H9 (cell line): ENCODE measurements around the gene ANKRD44. TPM values are rescaled to one million over a fixed set of nuclear protein-coding genes. Genes with fewer than 3 reads are reported as not detected.

Experiments used
- DNase-seq: peaks from one replicate; pipeline ENCODE4 v3.0.0-alpha.2; 2017
- H2AFZ ChIP-seq: one replicate; pipeline ENCODE4 v1.6.1; 2013; ENCODE audit warnings: mild to moderate bottlenecking, low read length, control low read depth, moderate library complexity
- H2AK5ac ChIP-seq: 2 replicates; pipeline ENCODE4 v1.6.1; 2013; ENCODE audit warnings: low read length, control low read depth, mixed read lengths; ENCODE audit not compliant: insufficient read length
- H2BK120ac ChIP-seq: one replicate; pipeline ENCODE4 v1.6.1; 2013; ENCODE audit warnings: low read depth, mild to moderate bottlenecking, low read length, control low read depth, inconsistent platforms; ENCODE audit not compliant: poor library complexity, severe bottlenecking
- H2BK12ac ChIP-seq: 2 replicates; pipeline ENCODE4 v1.6.1; 2013; ENCODE audit warnings: low read length, control low read depth, mixed read lengths, low read depth; ENCODE audit not compliant: insufficient read length
- H2BK15ac ChIP-seq: 2 replicates; pipeline ENCODE4 v1.6.1; 2013; ENCODE audit warnings: low read depth, low read length, control low read depth
- H2BK20ac ChIP-seq: one replicate; pipeline ENCODE4 v1.6.1; 2013; ENCODE audit warnings: low read depth, mild to moderate bottlenecking, low read length, control low read depth, inconsistent platforms; ENCODE audit not compliant: poor library complexity, severe bottlenecking
- H2BK5ac ChIP-seq: 2 replicates; pipeline ENCODE4 v1.6.1; 2013; ENCODE audit warnings: low read length, control low read depth, mixed read lengths; ENCODE audit not compliant: insufficient read length
- H3K14ac ChIP-seq: 2 replicates; pipeline ENCODE4 v1.6.1; 2013; ENCODE audit warnings: low read length, control low read depth; ENCODE audit not compliant: insufficient read depth
- H3K18ac ChIP-seq: 2 replicates; pipeline ENCODE4 v1.6.1; 2013; ENCODE audit warnings: low read depth, mild to moderate bottlenecking, mixed read lengths, low read length, control low read depth; ENCODE audit not compliant: insufficient read length
- H3K23ac ChIP-seq: 2 replicates; pipeline ENCODE4 v1.6.1; 2013; ENCODE audit warnings: low read length, control low read depth, mixed read lengths, low read depth; ENCODE audit not compliant: insufficient read length
- H3K23me2 ChIP-seq: 2 replicates; pipeline ENCODE4 v1.6.1; 2013; ENCODE audit warnings: low read depth, mild to moderate bottlenecking, mixed read lengths, low read length, control low read depth; ENCODE audit not compliant: insufficient read length, poor library complexity, severe bottlenecking
- H3K27ac ChIP-seq: 2 replicates; pipeline ENCODE4 v1.5.1; 2013; ENCODE audit warnings: low read length, control low read depth, mixed read lengths, low read depth; ENCODE audit not compliant: insufficient read length
- H3K27me3 ChIP-seq: 2 replicates; pipeline ENCODE4 v1.6.1; 2013; ENCODE audit warnings: low read length, control low read depth, inconsistent platforms; ENCODE audit not compliant: insufficient read depth
- H3K4ac ChIP-seq: 2 replicates; pipeline ENCODE4 v1.6.1; 2013; ENCODE audit warnings: low read depth, mild to moderate bottlenecking, control low read depth, inconsistent platforms, low read length, moderate library complexity
- H3K4me1 ChIP-seq: 2 replicates; pipeline ENCODE4 v1.6.1; 2013; ENCODE audit warnings: low read length, control low read depth, inconsistent platforms; ENCODE audit not compliant: insufficient read depth
- H3K4me2 ChIP-seq: 2 replicates; pipeline ENCODE4 v1.6.1; 2013; ENCODE audit warnings: low read length, control low read depth, mixed read lengths; ENCODE audit not compliant: insufficient read length, insufficient read depth
- H3K56ac ChIP-seq: 2 replicates; pipeline ENCODE4 v1.6.1; 2013; ENCODE audit warnings: low read depth, mild to moderate bottlenecking, mixed read lengths, low read length, control low read depth; ENCODE audit not compliant: insufficient read length
- H3K79me1 ChIP-seq: 2 replicates; pipeline ENCODE4 v1.6.1; 2013; ENCODE audit warnings: low read depth, mild to moderate bottlenecking, moderate library complexity, low read length, control low read depth, inconsistent platforms; ENCODE audit not compliant: insufficient read depth, poor library complexity, severe bottlenecking
- H3K79me2 ChIP-seq: 2 replicates; pipeline ENCODE4 v1.6.1; 2013; ENCODE audit warnings: low read length, control low read depth, inconsistent platforms; ENCODE audit not compliant: insufficient read depth
- H3K9ac ChIP-seq: 2 replicates; pipeline ENCODE4 v1.6.1; 2013; ENCODE audit warnings: low read length, control low read depth, mixed read lengths; ENCODE audit not compliant: insufficient read length; ENCODE audit errors: extremely low read depth
- H3K9me3 ChIP-seq: one replicate; pipeline ENCODE4 v1.6.1; 2013; ENCODE audit warnings: low read depth, low read length, inconsistent platforms; ENCODE audit not compliant: control insufficient read depth
- H3T11ph ChIP-seq: one replicate; pipeline ENCODE4 v1.6.1; 2013; ENCODE audit warnings: mild to moderate bottlenecking, low read length, control low read depth, inconsistent platforms
- H4K20me1 ChIP-seq: one replicate; pipeline ENCODE4 v1.6.1; 2013; ENCODE audit not compliant: control insufficient read depth, insufficient read length, insufficient read depth
- H4K5ac ChIP-seq: 2 replicates; pipeline ENCODE4 v1.6.1; 2013; ENCODE audit warnings: low read depth, mild to moderate bottlenecking, mixed read lengths, low read length, control low read depth; ENCODE audit not compliant: insufficient read length
- H4K8ac ChIP-seq: replicated peaks from 2 replicates; pipeline ENCODE4 v1.6.1; 2013; ENCODE audit warnings: low read length, control low read depth, mixed read lengths, low read depth; ENCODE audit not compliant: insufficient read length
- H4K91ac ChIP-seq: 2 replicates; pipeline ENCODE4 v1.6.1; 2013; ENCODE audit warnings: low read depth, mild to moderate bottlenecking, moderate library complexity, mixed read lengths, low read length, control low read depth; ENCODE audit not compliant: insufficient read length
- H3K27ac Mint-ChIP-seq, 3 experiments: 2 replicates in 2 of 3; 3 replicates in 1 of 3; pipeline ENCODE4 v1.8.0; 2020 to 2021; ENCODE audit warnings: mixed read lengths in 3 of 3, mild to moderate bottlenecking in 1 of 3, moderate library complexity in 1 of 3
- H3K27me3 Mint-ChIP-seq: 2 replicates; pipeline ENCODE4 v1.8.0; 2021; ENCODE audit warnings: low read depth, mild to moderate bottlenecking, moderate library complexity, mixed read lengths
- H3K36me3 Mint-ChIP-seq, 3 experiments: 2 replicates in 2 of 3; 3 replicates in 1 of 3; pipeline ENCODE4 v1.8.0; 2020 to 2021; ENCODE audit warnings: low read depth in 3 of 3, mixed read lengths in 3 of 3; ENCODE audit not compliant: insufficient read depth in 1 of 3
- H3K4me1 Mint-ChIP-seq, 2 experiments: 2 replicates each; pipeline ENCODE4 v1.8.0; 2020; ENCODE audit warnings: mixed read lengths in 2 of 2
- H3K4me3 Mint-ChIP-seq, 2 experiments: 2 replicates in 1 of 2; 3 replicates in 1 of 2; pipeline ENCODE4 v1.8.0; 2020 to 2021; ENCODE audit warnings: mild to moderate bottlenecking in 2 of 2, mixed read lengths in 2 of 2, moderate library complexity in 1 of 2
- H3K9me3 Mint-ChIP-seq, 2 experiments: 2 replicates in 1 of 2; 3 replicates in 1 of 2; pipeline ENCODE4 v1.8.0; 2020; ENCODE audit warnings: mild to moderate bottlenecking in 2 of 2, mixed read lengths in 2 of 2, moderate library complexity in 1 of 2
- WGBS: extraction: QIAGEN DNeasy Blood & Tissue Kit; methylation state at CpG from one replicate; pipeline ENCODE4 v1.1.7; 2013; ENCODE audit warnings: missing lambda C conversion rate, low lambda C conversion rate, mixed read lengths; ENCODE audit not compliant: insufficient read length; ENCODE audit errors: extremely low coverage; 5-methylcytosine and 5-hydroxymethylcytosine counted together
- total RNA-seq: library from RNA; stranded (reverse); gene quantifications from 2 replicates; pipeline ENCODE4 v1.2.1, GENCODE V29; 2021
- TF ChIP-seq, protein P1 (sequence below): fragments of 200-600 bp; sonication (generic); conservative IDR thresholded peaks from 3 replicates; pipeline ENCODE4 v1.8.0; 2021; ENCODE audit warnings: antibody characterized with exemption, mild to moderate bottlenecking

ANKRD44 gene
- total RNA-seq, 1 experiment from 2014 or later, result 1.9 TPM

DNA sequence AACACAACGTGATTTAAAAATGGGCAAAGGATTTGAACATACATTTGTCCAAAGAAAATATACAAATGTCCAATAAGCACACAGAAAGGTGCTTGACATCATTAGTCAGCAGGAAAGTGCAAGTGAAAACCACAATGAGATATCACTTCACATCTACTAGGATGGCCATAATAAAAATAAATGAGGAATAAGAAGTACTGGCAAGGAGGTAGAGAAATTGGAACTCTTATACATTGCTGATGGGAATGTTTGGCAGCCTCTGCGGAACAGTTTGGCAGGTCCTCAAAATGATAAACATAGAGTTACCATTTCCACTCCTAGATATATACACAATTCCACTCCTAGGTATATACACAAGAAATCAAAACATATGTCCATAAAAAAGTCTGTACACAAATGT, 333.1 kb downstream of the ANKRD44 start:
- no peak overlapping the region for H3K4me2 ChIP-seq
- H3K9me3 ChIP-seq, result no peaks in the 10 kb centered on the region
- H3K9ac ChIP-seq, result no peak overlapping the region
- H3K27me3 ChIP-seq, result no peaks in the 10 kb centered on the region
- H4K8ac ChIP-seq, result no peak overlapping the region
- TF ChIP-seq, protein P1, sequence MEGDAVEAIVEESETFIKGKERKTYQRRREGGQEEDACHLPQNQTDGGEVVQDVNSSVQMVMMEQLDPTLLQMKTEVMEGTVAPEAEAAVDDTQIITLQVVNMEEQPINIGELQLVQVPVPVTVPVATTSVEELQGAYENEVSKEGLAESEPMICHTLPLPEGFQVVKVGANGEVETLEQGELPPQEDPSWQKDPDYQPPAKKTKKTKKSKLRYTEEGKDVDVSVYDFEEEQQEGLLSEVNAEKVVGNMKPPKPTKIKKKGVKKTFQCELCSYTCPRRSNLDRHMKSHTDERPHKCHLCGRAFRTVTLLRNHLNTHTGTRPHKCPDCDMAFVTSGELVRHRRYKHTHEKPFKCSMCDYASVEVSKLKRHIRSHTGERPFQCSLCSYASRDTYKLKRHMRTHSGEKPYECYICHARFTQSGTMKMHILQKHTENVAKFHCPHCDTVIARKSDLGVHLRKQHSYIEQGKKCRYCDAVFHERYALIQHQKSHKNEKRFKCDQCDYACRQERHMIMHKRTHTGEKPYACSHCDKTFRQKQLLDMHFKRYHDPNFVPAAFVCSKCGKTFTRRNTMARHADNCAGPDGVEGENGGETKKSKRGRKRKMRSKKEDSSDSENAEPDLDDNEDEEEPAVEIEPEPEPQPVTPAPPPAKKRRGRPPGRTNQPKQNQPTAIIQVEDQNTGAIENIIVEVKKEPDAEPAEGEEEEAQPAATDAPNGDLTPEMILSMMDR, result no peak
- no peak overlapping the region for H2BK5ac ChIP-seq
- H3K23ac ChIP-seq, result no peak overlapping the region
- Mint-ChIP-seq H3K27ac (no peak overlapping the region), H3K4me1 (peaks cover 0 to 4% of the 10 kb centered on the region in 2 experiments; a peak in 2 of 4 replicates), H3K36me3 (peaks cover 0 to 2% (median 0%) of the 10 kb centered on the region in 3 experiments; a peak in 2 of 7 replicates), H3K27me3 (no peaks in the 10 kb centered on the region), H3K9me3 (peaks cover 3 to 4% of the 10 kb centered on the region in 2 experiments; a peak in 3 of 5 replicates), H3K4me3 (no peak overlapping the region)
- H3K14ac ChIP-seq, result no peak overlapping the region
- H2AFZ ChIP-seq, result no peak overlapping the region
- no peaks in the 10 kb centered on the region for H3K23me2 ChIP-seq
- H3K18ac ChIP-seq, result no peak overlapping the region
- DNase-seq, result no peak
- H4K91ac ChIP-seq, result no peak overlapping the region
- no peaks in the 10 kb centered on the region for H4K20me1 ChIP-seq
- H2BK15ac ChIP-seq, result no peak overlapping the region
- no CpG with 5 or more reads among the region's 2 CpGs for WGBS
- H3T11ph ChIP-seq, result no peak overlapping the region
- H4K5ac ChIP-seq, result no peak overlapping the region
- no peak overlapping the region for H3K4ac ChIP-seq
- H3K4me1 ChIP-seq, result no peaks in the 10 kb centered on the region
- H2BK12ac ChIP-seq, result no peak overlapping the region
- H3K27ac ChIP-seq, result no peak overlapping the region
- H2AK5ac ChIP-seq, result no peak overlapping the region
- no peak overlapping the region for H3K56ac ChIP-seq
- no peak overlapping the region for H2BK120ac ChIP-seq
- H2BK20ac ChIP-seq, result no peak overlapping the region
- H3K79me1 ChIP-seq, result no peaks in the 10 kb centered on the region
- H3K79me2 ChIP-seq, result no peaks in the 10 kb centered on the region
